Activated CD4-positive, alpha-beta T cell treated with anti-CD3 and anti-CD28 coated beads, Interleukin-2, amount 10 ng/mL, durations not matched to agents 7 days and 5 days (primary cell): ENCODE data around the gene CFAP61. TPM values are rescaled to one million over a fixed set of nuclear protein-coding genes. Genes with fewer than 3 reads are reported as not detected.
A peak's percentile ranks its signal among the peaks of the same experiment; 100 is the strongest.
"Not testable (repeated sequence)": the region's sequence is repeated elsewhere in the genome, so short reads cannot be mapped to it uniquely, and the experiment has no call there.

Experiments used
- CTCF ChIA-PET: fragments of 350-600 bp; sonication (Branson Sonifier 250); formaldehyde crosslinking; loops from one replicate; lab custom pipeline; 2021; ENCODE audit warnings: antibody characterized with exemption; lab: Charles Lee
- POLR2A ChIA-PET: fragments of 350-600 bp; sonication (Branson Sonifier 250); formaldehyde crosslinking; loops from one replicate; lab custom pipeline; 2021; ENCODE audit warnings: antibody characterized with exemption; lab: Charles Lee
- DNase-seq: peaks from one replicate; pipeline ENCODE4 v3.0.0-alpha.2; 2020
- H3K27ac Mint-ChIP-seq: one replicate; pipeline ENCODE4 v1.8.0; 2021; ENCODE audit warnings: mild to moderate bottlenecking, moderate library complexity, mixed read lengths
- H3K27me3 Mint-ChIP-seq: one replicate; pipeline ENCODE4 v1.8.0; 2021; ENCODE audit warnings: mixed read lengths
- H3K36me3 Mint-ChIP-seq: one replicate; pipeline ENCODE4 v1.8.0; 2021; ENCODE audit warnings: low read depth, mixed read lengths
- H3K4me1 Mint-ChIP-seq: one replicate; pipeline ENCODE4 v1.8.0; 2021; ENCODE audit warnings: mixed read lengths
- H3K4me3 Mint-ChIP-seq: one replicate; pipeline ENCODE4 v1.8.0; 2021; ENCODE audit warnings: mild to moderate bottlenecking, moderate library complexity, mixed read lengths
- H3K9me3 Mint-ChIP-seq: one replicate; pipeline ENCODE4 v1.8.0; 2021; ENCODE audit warnings: mixed read lengths
- total RNA-seq, 2 experiments: library from RNA; stranded (reverse); gene quantifications; one replicate each; pipeline ENCODE4 v1.2.3, GENCODE V29; 2021

CFAP61 gene
- total RNA-seq, 2 experiments from 2014 or later, result not detected

DNA sequence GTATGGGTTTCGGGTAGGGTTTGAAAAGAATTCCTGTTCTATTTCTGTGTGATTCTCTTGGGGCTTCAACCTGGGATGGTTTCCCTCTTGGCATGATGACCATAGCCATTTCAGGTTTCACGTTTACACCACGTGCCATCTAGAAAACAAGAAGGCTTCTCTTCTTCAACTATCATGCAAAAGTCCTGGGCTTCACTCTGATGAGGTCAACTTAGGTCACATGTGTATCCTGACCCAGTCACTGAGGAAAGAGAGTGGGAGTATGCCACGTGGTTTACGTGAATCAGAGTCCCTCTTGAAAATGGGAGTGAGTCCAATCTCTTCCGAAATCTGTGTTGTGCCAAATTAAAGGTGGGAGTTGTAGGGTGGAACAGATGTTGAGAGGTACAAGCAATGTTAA is 174.2 kb downstream of the CFAP61 start:
- Mint-ChIP-seq H3K4me1 (no peaks in the 10 kb centered on the region), H3K36me3 (no peaks in the 10 kb centered on the region), H3K9me3 (peaks cover 8% of the 10 kb centered on the region), H3K4me3 (no peak overlapping the region), H3K27me3 (peaks cover 14% of the 10 kb centered on the region), H3K27ac (no peak overlapping the region)
- POLR2A ChIA-PET, result no interaction called here
- no peak for DNase-seq
- CTCF ChIA-PET, result no interaction called here

DNA sequence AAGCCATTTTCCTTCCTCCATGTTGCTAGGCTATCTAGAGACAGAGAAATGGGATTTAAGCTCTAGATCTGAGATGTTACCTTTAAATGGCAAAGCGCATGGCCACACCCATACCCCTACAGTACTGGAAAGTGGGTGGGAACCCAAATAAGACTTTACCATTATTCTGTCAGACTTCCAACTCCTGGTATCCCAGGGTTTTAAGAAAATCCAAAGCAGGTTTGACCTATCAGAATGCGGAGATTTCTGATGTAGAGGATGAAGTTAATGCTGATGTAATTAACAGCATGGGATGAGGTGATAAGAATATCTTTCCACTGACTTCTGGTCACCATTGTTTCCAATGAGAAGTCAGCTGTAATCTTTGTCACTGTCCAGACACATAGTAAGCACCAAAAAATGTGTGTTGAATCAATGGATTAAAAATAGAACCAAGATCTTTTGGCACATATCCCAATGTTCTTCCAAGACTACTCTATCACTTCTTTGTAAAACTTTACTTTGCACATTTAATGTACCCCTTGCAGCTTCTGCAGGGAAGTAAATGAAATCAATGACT is 174.8 kb downstream of the CFAP61 start:
- H3K4me3 Mint-ChIP-seq, result no peak overlapping the region
- CTCF ChIA-PET, result no interaction called here
- POLR2A ChIA-PET, result no interaction called here

DNA sequence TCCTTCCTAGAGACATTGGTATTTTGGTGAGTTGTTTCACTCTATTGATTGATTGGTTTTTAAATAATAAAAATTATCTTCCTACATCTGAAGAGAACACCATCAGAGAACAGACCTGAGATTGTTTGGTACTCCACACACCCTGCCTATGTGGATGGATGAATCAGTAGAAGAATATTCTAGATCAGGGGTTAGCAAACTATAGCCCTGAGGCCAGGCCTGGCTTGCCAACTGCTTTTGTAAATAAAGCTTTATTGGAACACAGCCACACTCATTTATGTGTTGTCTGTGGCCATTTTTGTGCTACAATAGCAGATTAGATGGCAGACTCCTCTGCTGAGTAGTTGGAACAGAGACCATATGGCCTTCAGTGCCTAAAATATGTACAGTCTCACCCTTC is 176.0 kb downstream of the CFAP61 start:
- POLR2A ChIA-PET, result no interaction called here
- H3K27ac Mint-ChIP-seq, result no peak overlapping the region
- H3K27me3 Mint-ChIP-seq, result peaks cover 7% of the 10 kb centered on the region
- no peaks in the 10 kb centered on the region for H3K36me3 Mint-ChIP-seq
- CTCF ChIA-PET, result no interaction called here
- DNase-seq, result no peak
- no peaks in the 10 kb centered on the region for H3K4me1 Mint-ChIP-seq
- H3K4me3 Mint-ChIP-seq, result no peak overlapping the region
- peaks cover 8% of the 10 kb centered on the region for H3K9me3 Mint-ChIP-seq

More for the DNA sequence above, 174.8 kb downstream of the CFAP61 start:
- Mint-ChIP-seq H3K36me3 (no peaks in the 10 kb centered on the region), H3K9me3 (peaks cover 8% of the 10 kb centered on the region), H3K4me1 (no peaks in the 10 kb centered on the region), H3K27ac (no peak overlapping the region), H3K27me3 (peaks cover 11% of the 10 kb centered on the region)
- DNase-seq, result no peak

DNA sequence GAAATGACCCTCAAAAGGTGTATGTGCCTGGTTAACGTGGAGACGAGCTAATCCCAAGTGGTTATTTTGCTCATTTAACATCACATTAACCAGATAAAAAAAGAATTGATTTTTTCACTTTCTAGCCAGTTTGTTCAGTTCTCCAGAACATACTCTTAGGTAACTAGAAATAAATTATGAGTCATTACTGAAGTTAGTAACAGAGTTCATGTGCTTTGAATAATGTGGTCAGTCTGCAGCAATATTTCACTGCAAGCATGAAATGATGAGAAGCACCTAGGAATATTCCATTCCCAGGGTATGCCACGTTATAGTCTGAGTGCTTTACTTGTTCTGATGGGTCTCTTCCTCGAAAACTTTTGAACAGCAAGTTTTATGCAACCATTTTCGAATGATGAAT is 177.3 kb downstream of the CFAP61 start:
- CTCF ChIA-PET, result no interaction called here

DNA sequence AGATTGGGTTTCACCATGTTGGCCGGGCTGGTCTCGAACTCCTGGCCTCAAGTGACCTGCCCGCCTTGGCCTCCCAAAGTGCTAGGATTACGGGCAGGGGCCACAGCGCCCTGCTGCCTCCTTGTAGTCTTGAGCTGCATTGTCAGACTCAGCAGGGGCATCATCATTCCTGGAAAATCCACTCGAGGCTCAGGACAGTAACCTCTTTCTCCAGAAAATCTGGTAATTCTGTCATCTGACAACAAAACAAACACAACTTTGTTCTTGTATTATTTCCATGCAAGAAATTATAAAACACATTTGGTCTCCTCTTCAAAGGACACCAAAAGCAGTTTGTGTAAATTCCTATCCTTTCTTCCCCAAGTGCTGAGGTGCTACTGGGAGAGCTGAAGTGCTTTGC is 178.4 kb downstream of the CFAP61 start:
- DNase-seq, result no peak
- H3K4me1 Mint-ChIP-seq, result no peaks in the 10 kb centered on the region
- POLR2A ChIA-PET, result no interaction called here
- H3K27ac Mint-ChIP-seq, result no peak overlapping the region
- no peaks in the 10 kb centered on the region for H3K36me3 Mint-ChIP-seq
- H3K4me3 Mint-ChIP-seq, result no peak overlapping the region
- CTCF ChIA-PET, result no interaction called here
- H3K9me3 Mint-ChIP-seq, result peaks cover 8% of the 10 kb centered on the region
- H3K27me3 Mint-ChIP-seq, result no peaks in the 10 kb centered on the region

More for the DNA sequence above, 177.3 kb downstream of the CFAP61 start:
- Mint-ChIP-seq H3K4me3 (no peak overlapping the region), H3K36me3 (no peaks in the 10 kb centered on the region), H3K4me1 (no peaks in the 10 kb centered on the region), H3K9me3 (peaks cover 8% of the 10 kb centered on the region), H3K27me3 (no peaks in the 10 kb centered on the region), H3K27ac (no peak overlapping the region)
- POLR2A ChIA-PET, result interaction anchor here (0.7 kb wide), 1 partner anchor 29 kb away, joined by 4 read pairs; no protein-coding TSS in a partner anchor
- no peak for DNase-seq

DNA sequence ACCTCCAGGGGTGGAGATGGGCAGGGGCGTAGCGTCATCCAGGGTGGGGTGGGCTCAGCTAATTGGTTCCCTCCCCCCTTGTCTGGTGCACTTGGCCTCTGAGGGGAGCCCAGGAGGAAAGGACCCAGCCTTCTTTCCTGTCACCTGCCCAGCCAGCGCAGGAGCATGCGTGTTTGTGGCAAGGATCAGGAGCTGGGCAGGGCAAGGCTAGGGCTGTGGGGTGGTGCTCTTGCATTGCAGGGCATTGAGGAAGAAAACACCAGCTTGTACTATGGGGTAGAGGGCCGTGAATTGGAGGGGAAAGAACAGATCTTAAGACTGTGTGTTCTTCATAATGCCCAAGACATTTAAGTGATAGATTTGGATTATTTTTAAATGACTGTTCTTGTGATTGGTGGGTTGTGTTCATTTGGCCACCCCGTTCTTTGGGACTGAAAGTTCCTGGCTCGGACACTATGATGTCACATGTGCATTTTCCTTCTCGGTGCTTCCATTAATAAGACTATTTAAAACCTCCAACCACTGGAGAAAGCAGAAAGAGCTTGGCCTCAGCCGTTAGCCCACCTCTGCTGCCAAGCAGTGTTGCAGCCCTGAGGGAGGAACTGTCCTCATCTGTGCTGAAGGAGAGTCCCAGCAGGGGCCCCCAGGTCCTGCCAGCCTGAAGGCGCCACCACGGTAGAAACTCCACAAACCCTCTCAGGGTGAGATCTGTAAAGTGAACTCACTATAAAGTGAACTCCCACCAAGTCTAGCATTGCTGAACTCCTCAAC is 179.4 kb downstream of the CFAP61 start:
- CTCF ChIA-PET, result no interaction called here
- Mint-ChIP-seq H3K9me3 (peaks cover 7% of the 10 kb centered on the region), H3K4me3 (no peak overlapping the region), H3K36me3 (no peaks in the 10 kb centered on the region), H3K4me1 (no peaks in the 10 kb centered on the region), H3K27ac (no peak overlapping the region), H3K27me3 (no peaks in the 10 kb centered on the region)
- no peak for DNase-seq
- POLR2A ChIA-PET, result no interaction called here

DNA sequence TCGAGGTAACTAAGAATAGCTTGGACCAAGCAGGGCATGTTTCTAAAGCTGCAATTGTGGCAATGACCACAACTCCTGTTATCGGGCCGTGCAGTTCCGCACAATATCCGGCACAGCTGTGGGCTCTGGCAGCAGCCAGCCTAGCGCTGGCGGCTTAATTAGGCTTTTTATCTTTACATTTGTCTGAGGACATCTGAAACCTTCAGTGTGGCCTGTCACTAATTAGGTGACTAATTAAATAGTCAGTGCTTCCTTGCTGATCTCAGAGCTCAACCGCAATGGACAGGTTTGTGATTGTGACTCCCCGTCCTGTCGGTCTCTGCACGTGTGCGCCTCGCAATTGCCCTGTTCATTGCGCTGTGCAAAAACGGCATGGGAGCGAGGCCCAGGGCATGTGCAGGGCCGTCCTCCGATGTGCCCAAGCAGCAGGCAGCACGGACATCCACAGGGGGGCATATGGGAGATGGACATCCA is 180.7 kb downstream of the CFAP61 start:
- POLR2A ChIA-PET, result no interaction called here
- Mint-ChIP-seq H3K36me3 (no peaks in the 10 kb centered on the region), H3K27ac (no peak overlapping the region), H3K4me3 (no peak overlapping the region), H3K4me1 (no peaks in the 10 kb centered on the region), H3K27me3 (no peaks in the 10 kb centered on the region), H3K9me3 (no peaks in the 10 kb centered on the region)
- CTCF ChIA-PET, result no interaction called here
- no peak for DNase-seq

DNA sequence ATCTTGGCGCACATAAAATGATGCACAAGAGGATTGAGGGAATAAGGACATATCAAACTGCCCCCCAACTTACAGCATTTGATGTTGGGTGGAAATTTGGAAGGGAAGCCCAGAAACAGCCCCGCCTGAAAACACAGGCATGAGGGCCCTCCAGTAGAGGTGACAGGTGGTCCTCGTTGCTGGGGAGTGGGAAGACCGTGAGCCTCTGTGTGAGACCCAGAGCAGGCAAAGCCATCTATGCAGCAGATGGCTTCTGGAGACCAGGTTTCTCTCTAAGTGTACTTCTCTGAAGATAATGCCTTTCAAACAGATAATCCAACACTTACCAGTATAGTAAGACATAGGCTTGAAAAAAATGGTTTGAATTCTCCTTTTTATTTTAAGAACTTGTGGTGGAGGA is 183.3 kb downstream of the CFAP61 start:
- no peak overlapping the region for H3K27ac Mint-ChIP-seq
- no peaks in the 10 kb centered on the region for H3K9me3 Mint-ChIP-seq
- no peak overlapping the region for H3K4me3 Mint-ChIP-seq
- H3K27me3 Mint-ChIP-seq, result no peaks in the 10 kb centered on the region
- POLR2A ChIA-PET, result no interaction called here
- no peak for DNase-seq
- no peaks in the 10 kb centered on the region for H3K36me3 Mint-ChIP-seq
- no peaks in the 10 kb centered on the region for H3K4me1 Mint-ChIP-seq
- CTCF ChIA-PET, result no interaction called here

DNA sequence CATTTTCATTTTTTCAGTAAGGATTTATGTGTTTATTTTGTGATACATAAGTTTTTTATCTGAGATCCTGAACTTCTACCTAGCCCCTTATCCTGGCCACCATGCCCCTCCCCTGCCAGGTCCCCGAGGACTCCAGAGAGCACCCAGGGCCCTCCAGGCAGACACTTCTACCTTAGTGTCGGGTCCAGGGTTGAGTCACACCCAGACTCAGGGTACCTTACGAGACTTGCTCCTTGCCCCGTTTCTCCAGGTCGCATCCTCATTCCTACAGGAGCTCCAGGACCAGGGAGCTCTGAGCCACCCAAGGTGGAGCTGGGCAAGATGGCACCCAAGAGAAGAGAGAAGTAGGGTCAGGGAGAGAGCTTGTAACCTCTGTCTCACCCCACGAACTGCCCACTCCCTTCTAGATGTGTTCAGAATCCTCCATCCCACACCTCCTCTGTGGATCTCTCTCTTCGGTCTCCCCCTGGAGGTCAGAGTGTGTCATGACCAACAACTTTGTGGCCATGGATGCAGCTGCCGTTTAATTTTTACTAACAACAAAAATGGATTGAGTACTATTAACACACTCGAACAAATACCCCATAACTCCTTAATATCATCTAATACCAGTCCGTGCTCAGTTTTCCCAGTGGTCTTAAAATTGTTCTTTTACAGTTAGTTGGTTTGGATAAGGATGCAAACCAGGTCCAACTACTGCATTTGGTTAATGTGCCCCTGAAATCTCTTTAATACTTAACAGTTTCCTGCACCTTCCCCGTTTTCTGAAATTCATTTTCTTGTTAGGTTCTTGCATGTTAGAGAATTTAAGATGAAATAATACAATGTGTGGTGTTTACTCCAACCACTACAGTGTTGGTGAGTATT is 185.0 kb downstream of the CFAP61 start:
- CTCF ChIA-PET, result interaction anchor here (0.6 to 1.7 kb wide), 4 partner anchors 14 to 255 kb away, joined by 3 to 4 read pairs (median 3); no protein-coding TSS in a partner anchor
- no peaks in the 10 kb centered on the region for H3K4me1 Mint-ChIP-seq
- no peak overlapping the region for H3K4me3 Mint-ChIP-seq
- peak; percentile 39 for DNase-seq
- no peaks in the 10 kb centered on the region for H3K9me3 Mint-ChIP-seq
- H3K36me3 Mint-ChIP-seq, result no peaks in the 10 kb centered on the region
- no peak overlapping the region for H3K27ac Mint-ChIP-seq
- H3K27me3 Mint-ChIP-seq, result no peaks in the 10 kb centered on the region
- POLR2A ChIA-PET, result no interaction called here

DNA sequence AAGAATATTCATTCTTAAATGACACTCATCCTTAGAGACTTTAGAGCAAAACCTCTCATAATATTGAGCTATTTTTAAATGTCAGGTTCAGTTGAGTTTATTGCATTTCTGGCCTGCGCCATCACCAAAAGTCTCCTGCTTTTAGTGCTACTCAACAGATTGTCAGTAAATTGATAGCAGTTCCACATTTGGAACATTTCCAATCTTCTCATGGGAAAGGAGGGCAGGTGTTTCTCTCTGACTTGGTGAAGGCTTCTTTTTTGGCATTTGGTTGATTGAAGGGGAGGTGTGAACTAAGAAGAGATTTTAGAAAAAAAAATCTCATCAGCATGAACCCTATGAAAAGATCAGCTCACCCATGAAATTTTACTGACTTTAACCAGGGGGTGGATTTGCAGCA is 189.6 kb downstream of the CFAP61 start:
- Mint-ChIP-seq H3K4me3 (no peak overlapping the region), H3K36me3 (no peaks in the 10 kb centered on the region), H3K4me1 (no peaks in the 10 kb centered on the region), H3K9me3 (peaks cover 7% of the 10 kb centered on the region), H3K27ac (no peak overlapping the region), H3K27me3 (no peaks in the 10 kb centered on the region)
- CTCF ChIA-PET, result no interaction called here
- no peak for DNase-seq
- POLR2A ChIA-PET, result no interaction called here

DNA sequence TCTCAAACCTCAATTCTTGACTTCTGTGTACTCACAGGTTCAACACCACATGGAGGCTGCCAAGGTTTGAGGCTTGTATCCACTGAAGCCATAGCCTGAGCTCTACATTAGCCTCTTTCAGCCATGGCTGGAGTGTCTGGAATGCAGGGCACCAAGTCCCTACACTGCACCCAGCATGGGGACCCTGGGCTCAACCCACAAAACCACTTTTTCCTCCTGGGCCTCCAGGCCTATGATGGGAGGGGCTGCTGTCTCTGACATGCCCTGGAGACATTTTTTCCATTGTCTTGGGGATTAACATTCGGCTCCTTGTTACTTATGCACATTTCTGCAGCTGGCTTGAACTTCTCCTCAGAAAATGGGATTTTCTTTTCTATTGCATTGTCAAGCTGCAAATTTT is 192.1 kb downstream of the CFAP61 start:
- H3K4me1 Mint-ChIP-seq, H3K9me3 Mint-ChIP-seq, H3K36me3 Mint-ChIP-seq, H3K27ac Mint-ChIP-seq, DNase-seq, CTCF ChIA-PET, H3K4me3 Mint-ChIP-seq, POLR2A ChIA-PET, H3K27me3 Mint-ChIP-seq: not testable (repeated sequence)

DNA sequence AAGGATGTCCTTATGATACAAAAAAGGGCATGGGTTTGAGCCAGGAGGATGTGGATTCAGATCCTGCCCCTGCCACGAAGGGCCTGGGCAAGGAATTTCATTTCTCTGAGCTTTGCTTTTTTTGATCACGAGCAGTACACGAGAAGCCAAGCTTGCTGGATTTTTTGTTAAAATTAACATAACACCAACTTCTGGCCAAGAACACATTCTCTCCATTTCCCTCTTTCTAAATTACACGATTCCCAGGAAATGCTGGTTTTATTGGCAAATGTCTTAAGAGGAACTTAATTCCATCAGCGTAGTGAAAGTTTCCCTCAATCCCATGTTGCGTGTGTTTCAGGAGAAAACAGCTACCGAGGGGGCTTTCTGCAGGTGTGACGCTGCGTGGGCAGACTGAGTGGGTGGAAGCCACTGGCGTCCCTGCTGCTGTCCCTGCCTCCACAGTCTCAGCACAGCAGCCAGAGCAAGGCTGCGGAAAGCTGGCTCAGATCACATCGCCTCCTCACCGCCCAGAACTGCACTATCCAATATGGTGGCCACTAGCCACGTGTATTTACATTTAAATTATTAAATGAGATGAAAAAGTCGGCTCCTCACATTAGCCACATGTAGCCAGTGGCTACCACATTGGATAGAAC is 194.8 kb downstream of the CFAP61 start:
- POLR2A ChIA-PET, result no interaction called here
- Mint-ChIP-seq H3K4me1 (no peaks in the 10 kb centered on the region), H3K4me3 (no peak overlapping the region), H3K27me3 (no peaks in the 10 kb centered on the region), H3K36me3 (no peaks in the 10 kb centered on the region), H3K9me3 (peaks cover 7% of the 10 kb centered on the region), H3K27ac (no peak overlapping the region)
- CTCF ChIA-PET, result no interaction called here
- DNase-seq, result no peak
